Neutrophil (primary cell): ENCODE measurements around the gene SKIC8.

Source experiments
- H3K27ac ChIP-seq: fragments of 200-600 bp; sonication (generic); 2 replicates; pipeline ENCODE4 v1.5.1; 2016; ENCODE audit warnings: mild to moderate bottlenecking, moderate library complexity
- H3K27me3 ChIP-seq: fragments of 200-600 bp; sonication (generic); 2 replicates; pipeline ENCODE4 v1.6.0; 2016; ENCODE audit warnings: mild to moderate bottlenecking
- H3K36me3 ChIP-seq: fragments of 200-600 bp; sonication (generic); 2 replicates; pipeline ENCODE4 v1.5.1; 2017
- H3K4me1 ChIP-seq, 2 experiments: fragments of 200-600 bp in 1 of 2; sonication (generic) in 1 of 2; 1 replicate in 1 of 2; 2 replicates in 1 of 2; pipeline versions ENCODE4 v1.5.1 to v1.6.1; 2013 to 2016; ENCODE audit warnings: low read depth in 1 of 2, low read length in 1 of 2, mild to moderate bottlenecking in 1 of 2, moderate library complexity in 1 of 2; ENCODE audit not compliant: control insufficient read depth in 1 of 2, insufficient read depth in 1 of 2
- H3K4me3 ChIP-seq, 2 experiments: fragments of 200-600 bp in 1 of 2; sonication (generic) in 1 of 2; 1 replicate in 1 of 2; 2 replicates in 1 of 2; pipeline ENCODE4 v1.5.1; 2013 to 2016; ENCODE audit warnings: low read depth in 1 of 2, low read length in 1 of 2, mild to moderate bottlenecking in 1 of 2, moderate library complexity in 1 of 2
- H3K9me3 ChIP-seq: fragments of 200-600 bp; sonication (generic); 2 replicates; pipeline ENCODE4 v1.5.1; 2016
- CTCF ChIP-seq: fragments of 200-600 bp; sonication (generic); IDR thresholded peaks from 2 replicates; pipeline ENCODE4 v1.5.1; 2016; ENCODE audit warnings: antibody characterized with exemption

The SKIC8 gene

GRCh38 chr15:78242128-78242527 is 57.3 kb downstream of the SKIC8 start:
- H3K27ac ChIP-seq, result no peak overlapping the region
- H3K4me3 ChIP-seq, result no peak overlapping the region
- no peaks in the 10 kb centered on the region for H3K27me3 ChIP-seq
- no peaks in the 10 kb centered on the region for H3K4me1 ChIP-seq
- H3K36me3 ChIP-seq, result no peaks in the 10 kb centered on the region
- peak; percentile 10 for TF ChIP-seq CTCF
- H3K9me3 ChIP-seq, result no peaks in the 10 kb centered on the region

- peak; percentile 71 for TF ChIP-seq CTCF
- no peak overlapping the region for H3K27ac ChIP-seq
- H3K4me3 ChIP-seq, result no peak overlapping the region
- no peaks in the 10 kb centered on the region for H3K9me3 ChIP-seq
- H3K27me3 ChIP-seq, result no peaks in the 10 kb centered on the region
- no peaks in the 10 kb centered on the region for H3K36me3 ChIP-seq
- H3K4me1 ChIP-seq, result no peaks in the 10 kb centered on the region
Measured at GRCh38 chr15:78241017-78241416, 58.4 kb downstream of the SKIC8 start.

- Histone ChIP-seq H3K4me1 (no peaks in the 10 kb centered on the region), H3K27ac (no peak overlapping the region), H3K9me3 (no peaks in the 10 kb centered on the region), H3K4me3 (no peak overlapping the region), H3K36me3 (no peaks in the 10 kb centered on the region), H3K27me3 (no peaks in the 10 kb centered on the region)
- no peak for TF ChIP-seq CTCF
Measured at GRCh38 chr15:78239811-78240210, 59.6 kb downstream of the SKIC8 start.

- TF ChIP-seq CTCF, result no peak
- Histone ChIP-seq H3K9me3 (no peaks in the 10 kb centered on the region), H3K4me1 (no peaks in the 10 kb centered on the region), H3K27ac (no peak overlapping the region), H3K27me3 (peaks cover 5% of the 10 kb centered on the region), H3K4me3 (no peak overlapping the region), H3K36me3 (no peaks in the 10 kb centered on the region)
Measured at GRCh38 chr15:78237146-78237545, 62.3 kb downstream of the SKIC8 start.

- no peaks in the 10 kb centered on the region for H3K4me1 ChIP-seq
Measured at GRCh38 chr15:78236491-78236890, 62.9 kb downstream of the SKIC8 start.

More at GRCh38 chr15:78236491-78236890, 62.9 kb downstream of the SKIC8 start:
- no peak for TF ChIP-seq CTCF
- Histone ChIP-seq H3K36me3 (no peaks in the 10 kb centered on the region), H3K9me3 (no peaks in the 10 kb centered on the region), H3K27me3 (peaks cover 5% of the 10 kb centered on the region), H3K4me3 (no peak overlapping the region), H3K27ac (no peak overlapping the region)
